CD4-positive, alpha-beta T cell (primary cell): Measurements from ENCODE around the gene SLC47A2. TPM values are rescaled to one million over a fixed set of nuclear protein-coding genes. Genes with fewer than 3 reads are reported as not detected.
A peak's percentile ranks its signal among the peaks of the same experiment; 100 is the strongest.

Experiments used
- ATAC-seq: fragments of 200-7000 bp; cut with Tn5 transposase; one replicate; pipeline ENCODE4 v1.10.0; 2022; ENCODE audit warnings: mild to moderate bottlenecking; ENCODE audit not compliant: poor library complexity
- CTCF ChIA-PET: fragments of 350-600 bp; sonication (Branson Sonifier 250); formaldehyde crosslinking; loops from one replicate; lab custom pipeline; 2021; ENCODE audit warnings: antibody characterized with exemption, inconsistent platforms; lab: Charles Lee
- POLR2A ChIA-PET: fragments of 350-600 bp; sonication (Branson Sonifier 250); formaldehyde crosslinking; loops from one replicate; lab custom pipeline; 2021; ENCODE audit warnings: antibody characterized with exemption, inconsistent platforms; lab: Charles Lee
- DNase-seq, 14 experiments: peaks; one replicate each; pipeline ENCODE4 v3.0.0-alpha.2; 2013 to 2020; ENCODE audit warnings: mixed read lengths in 2 of 14
- H3K27ac ChIP-seq, 2 donors: one replicate each; pipeline versions ENCODE4 v1.5.1 to v1.7.0; 2013; ENCODE audit warnings: low read length in 2 of 2, low read depth in 1 of 2, mild to moderate bottlenecking in 1 of 2
- H3K27me3 ChIP-seq, 2 experiments: 1 replicate in 1 of 2; 2 replicates in 1 of 2; pipeline versions ENCODE4 v1.6.1 to v1.7.0; 2013; ENCODE audit warnings: low read length in 2 of 2, control low read depth in 1 of 2, mild to moderate bottlenecking in 1 of 2, moderate library complexity in 1 of 2; ENCODE audit not compliant: insufficient read depth in 2 of 2, control insufficient read depth in 1 of 2
- H3K36me3 ChIP-seq: one replicate; pipeline ENCODE4 v1.6.1; 2013; ENCODE audit warnings: low read length, control low read depth; ENCODE audit not compliant: insufficient read depth
- H3K4me1 ChIP-seq: one replicate; pipeline ENCODE4 v1.6.1; 2013; ENCODE audit warnings: low read length, control low read depth; ENCODE audit not compliant: insufficient read depth
- H3K4me3 ChIP-seq: one replicate; pipeline ENCODE4 v1.5.1; 2013; ENCODE audit warnings: mild to moderate bottlenecking, low read length, moderate library complexity
- H3K9me3 ChIP-seq, 2 experiments: 1 replicate in 1 of 2; 2 replicates in 1 of 2; pipeline versions ENCODE4 v1.6.1 to v1.7.0; 2013; ENCODE audit warnings: low read length in 2 of 2, mild to moderate bottlenecking in 2 of 2, control low read depth in 1 of 2, moderate library complexity in 1 of 2; ENCODE audit not compliant: control insufficient read depth in 1 of 2, insufficient read depth in 1 of 2
- H3K27ac Mint-ChIP-seq: one replicate; pipeline ENCODE4 v1.8.0; 2020; ENCODE audit warnings: mixed read lengths
- H3K27me3 Mint-ChIP-seq: one replicate; pipeline ENCODE4 v1.8.0; 2021; ENCODE audit warnings: mixed read lengths
- H3K36me3 Mint-ChIP-seq: one replicate; pipeline ENCODE4 v1.8.0; 2021; ENCODE audit warnings: low read depth, mixed read lengths
- H3K4me1 Mint-ChIP-seq: one replicate; pipeline ENCODE4 v1.8.0; 2021; ENCODE audit warnings: low read depth, mixed read lengths
- H3K4me3 Mint-ChIP-seq: one replicate; pipeline ENCODE4 v1.8.0; 2020; ENCODE audit warnings: mild to moderate bottlenecking, mixed read lengths
- H3K9me3 Mint-ChIP-seq: one replicate; pipeline ENCODE4 v1.8.0; 2020; ENCODE audit warnings: mixed read lengths
- intact Hi-C, 2 experiments: fragments of 100-400 bp; cut with DNase I in 1 of 2; cut with micrococcal nuclease in 1 of 2; formaldehyde crosslinking; loops; one replicate each; pipeline versions ENCODE4 v1.15.1 to v1.9.0; 2023 to 2025; cut with DNase I, micrococcal nuclease
- total RNA-seq, 174 experiments: library from RNA in 2 of 174; stranded (reverse) in 2 of 174; gene quantifications; one replicate each; pipeline ENCODE4 v1.2.3 and lab custom pipeline; 2021 to 2026
- TF ChIP-seq, protein P1 (sequence below): fragments of 200-600 bp; IDR thresholded peaks from one replicate; pipeline ENCODE4 v1.8.0; 2022; ENCODE audit warnings: antibody characterized with exemption, mild to moderate bottlenecking

Gene SLC47A2
- total RNA-seq, 2 experiments from 2014 or later: not detected

DNA sequence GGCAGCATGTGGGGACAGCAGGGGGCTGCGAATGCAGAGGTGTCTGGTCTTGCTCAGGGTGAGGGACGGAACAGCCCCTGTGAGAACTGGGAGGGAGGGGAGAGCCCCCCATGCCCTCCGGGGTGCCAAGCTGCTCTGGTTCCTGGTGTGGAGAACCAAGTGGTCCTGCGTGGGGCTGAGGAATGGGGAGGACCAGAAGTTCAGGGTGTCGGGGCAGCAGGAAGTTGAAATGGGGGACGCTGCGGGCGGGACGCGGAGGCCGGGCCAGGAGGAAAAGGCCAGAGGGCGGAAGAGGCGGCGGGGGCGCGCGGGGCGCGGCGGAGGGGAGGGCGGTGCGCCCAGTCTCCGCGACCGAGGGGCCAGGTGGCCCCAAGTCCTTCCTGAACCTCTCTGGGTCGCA lies 28.1 kb upstream of the SLC47A2 start:
- peaks cover 14% of the 10 kb centered on the region for H3K4me1 Mint-ChIP-seq
- H3K27ac Mint-ChIP-seq: no peak overlapping the region
- TF ChIP-seq, protein P1, sequence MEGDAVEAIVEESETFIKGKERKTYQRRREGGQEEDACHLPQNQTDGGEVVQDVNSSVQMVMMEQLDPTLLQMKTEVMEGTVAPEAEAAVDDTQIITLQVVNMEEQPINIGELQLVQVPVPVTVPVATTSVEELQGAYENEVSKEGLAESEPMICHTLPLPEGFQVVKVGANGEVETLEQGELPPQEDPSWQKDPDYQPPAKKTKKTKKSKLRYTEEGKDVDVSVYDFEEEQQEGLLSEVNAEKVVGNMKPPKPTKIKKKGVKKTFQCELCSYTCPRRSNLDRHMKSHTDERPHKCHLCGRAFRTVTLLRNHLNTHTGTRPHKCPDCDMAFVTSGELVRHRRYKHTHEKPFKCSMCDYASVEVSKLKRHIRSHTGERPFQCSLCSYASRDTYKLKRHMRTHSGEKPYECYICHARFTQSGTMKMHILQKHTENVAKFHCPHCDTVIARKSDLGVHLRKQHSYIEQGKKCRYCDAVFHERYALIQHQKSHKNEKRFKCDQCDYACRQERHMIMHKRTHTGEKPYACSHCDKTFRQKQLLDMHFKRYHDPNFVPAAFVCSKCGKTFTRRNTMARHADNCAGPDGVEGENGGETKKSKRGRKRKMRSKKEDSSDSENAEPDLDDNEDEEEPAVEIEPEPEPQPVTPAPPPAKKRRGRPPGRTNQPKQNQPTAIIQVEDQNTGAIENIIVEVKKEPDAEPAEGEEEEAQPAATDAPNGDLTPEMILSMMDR: no peak
- no peak overlapping the region for H3K27ac ChIP-seq
- H3K9me3 Mint-ChIP-seq: no peaks in the 10 kb centered on the region
- ChIA-PET CTCF (interaction anchor here (0.5 to 1.5 kb wide), 14 partner anchors 9 to 377 kb away, joined by 3 to 8 read pairs (median 4); partner anchors contain the start of gene ALDH3A2), POLR2A (interaction anchor here (1.0 to 2.1 kb wide), 3 partner anchors 22 to 210 kb away, joined by 5 to 16 read pairs (median 5); partner anchors contain the start of gene ALDH3A2)
- H3K4me3 Mint-ChIP-seq: peak overlapping the region; percentile 66
- H3K27me3 Mint-ChIP-seq: no peaks in the 10 kb centered on the region
- no peaks in the 10 kb centered on the region for H3K36me3 ChIP-seq
- no peaks in the 10 kb centered on the region for H3K9me3 ChIP-seq
- peaks cover 11% of the 10 kb centered on the region for H3K4me1 ChIP-seq
- peak overlapping the region; percentile 35 for H3K4me3 ChIP-seq
- intact Hi-C loops: no loop called here
- H3K27me3 ChIP-seq: no peaks in the 10 kb centered on the region
- ATAC-seq: no peak
- DNase-seq: peak in 3 of 14 experiments; percentile 18 to 37 (median 20)
- H3K36me3 Mint-ChIP-seq: no peaks in the 10 kb centered on the region

DNA sequence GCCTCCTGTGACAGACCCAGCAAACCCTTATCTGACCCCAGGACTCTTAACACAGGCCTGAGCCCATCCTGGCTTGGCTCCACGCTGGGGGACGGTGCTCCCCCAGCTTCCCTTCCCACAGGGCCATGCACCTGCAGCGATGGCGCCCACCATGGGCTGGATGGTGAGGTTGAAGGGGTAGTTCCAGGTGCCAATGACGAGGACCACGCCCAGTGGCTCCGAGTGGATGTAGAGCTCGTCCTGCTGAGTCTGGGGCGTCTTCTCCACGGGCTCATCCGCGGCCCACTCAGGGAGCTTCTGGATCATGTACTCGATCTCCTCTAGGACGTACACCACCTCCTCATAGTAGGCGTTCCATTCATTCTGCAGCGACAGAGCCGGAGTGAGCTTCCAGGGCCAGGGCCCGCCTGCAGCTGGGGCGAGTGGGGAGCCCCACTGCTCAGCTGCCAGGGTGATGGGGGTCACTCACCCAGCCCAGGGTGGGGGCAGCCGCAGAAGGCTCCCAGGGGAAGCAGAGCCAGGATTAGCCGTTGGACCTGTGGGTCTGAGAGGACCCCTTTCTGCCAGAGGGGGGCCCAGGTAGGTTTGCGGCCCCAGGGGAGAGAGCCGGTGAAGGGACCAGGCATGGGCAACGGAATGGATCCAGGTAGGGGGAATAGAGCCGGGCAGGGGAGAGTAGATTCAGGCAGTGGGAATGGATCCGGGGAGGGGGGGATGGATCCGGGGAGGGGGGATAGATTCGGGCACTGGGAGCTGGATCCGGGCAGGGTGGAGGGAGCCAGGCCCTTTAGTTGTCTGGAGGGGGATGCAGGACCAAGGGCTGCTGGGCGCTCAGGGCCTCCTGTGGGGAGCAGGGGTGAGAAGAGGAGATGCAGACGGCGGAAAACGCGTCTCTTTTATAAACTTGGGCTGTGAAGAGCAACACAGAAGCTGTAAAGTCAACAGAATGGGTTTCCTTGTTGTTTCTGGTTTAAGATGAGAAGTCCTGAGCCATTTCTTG lies 27.0 kb upstream of the SLC47A2 start:
- H3K9me3 Mint-ChIP-seq: no peaks in the 10 kb centered on the region
- Histone ChIP-seq H3K27ac (no peak overlapping the region), H3K9me3 (no peaks in the 10 kb centered on the region), H3K36me3 (no peaks in the 10 kb centered on the region), H3K27me3 (no peaks in the 10 kb centered on the region), H3K4me1 (peaks cover 11% of the 10 kb centered on the region), H3K4me3 (no peak overlapping the region)
- H3K4me3 Mint-ChIP-seq: no peak overlapping the region
- peaks cover 14% of the 10 kb centered on the region for H3K4me1 Mint-ChIP-seq
- POLR2A ChIA-PET: no interaction called here
- no peak for DNase-seq
- ATAC-seq: no peak
- H3K36me3 Mint-ChIP-seq: no peaks in the 10 kb centered on the region
- CTCF ChIA-PET: no interaction called here
- TF ChIP-seq, protein P1: no peak
- no peaks in the 10 kb centered on the region for H3K27me3 Mint-ChIP-seq
- intact Hi-C loops: no loop called here
- H3K27ac Mint-ChIP-seq: no peak overlapping the region

DNA sequence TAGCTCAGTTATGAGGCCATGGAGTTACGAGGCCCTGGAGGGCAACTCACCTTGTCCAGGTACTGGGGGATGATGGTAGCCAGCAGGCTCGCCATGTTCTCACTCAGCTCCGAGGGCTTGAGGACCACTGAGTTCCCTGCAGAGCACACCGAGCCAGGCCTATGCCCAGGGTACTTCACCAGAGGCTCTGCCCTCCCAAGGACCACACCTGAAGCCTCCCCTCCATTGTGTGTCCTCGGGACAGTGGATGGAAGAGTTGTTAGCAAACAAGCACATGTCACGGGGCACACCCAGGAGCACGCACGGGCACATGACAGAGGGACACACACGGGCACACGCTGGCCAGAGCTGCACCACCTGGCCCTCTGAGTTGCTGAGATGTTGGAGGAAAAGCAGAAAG lies 26.1 kb upstream of the SLC47A2 start:
- H3K4me3 ChIP-seq: no peak overlapping the region
- Mint-ChIP-seq H3K27ac (no peak overlapping the region), H3K27me3 (no peaks in the 10 kb centered on the region), H3K36me3 (no peaks in the 10 kb centered on the region), H3K4me1 (peaks cover 14% of the 10 kb centered on the region), H3K4me3 (peak overlapping the region; percentile 66), H3K9me3 (no peaks in the 10 kb centered on the region)
- ChIA-PET CTCF (no interaction called here), POLR2A (no interaction called here)
- no peaks in the 10 kb centered on the region for H3K36me3 ChIP-seq
- intact Hi-C loops: no loop called here
- DNase-seq (no peak), ATAC-seq (no peak)
- no peaks in the 10 kb centered on the region for H3K27me3 ChIP-seq
- no peak overlapping the region for H3K27ac ChIP-seq
- no peaks in the 10 kb centered on the region for H3K9me3 ChIP-seq
- peaks cover 11% of the 10 kb centered on the region for H3K4me1 ChIP-seq
- TF ChIP-seq, protein P1: no peak
